ENCODE data around the gene ANXA3. TPM values are rescaled to one million over a fixed set of nuclear protein-coding genes. Genes with fewer than 3 reads are reported as not detected.
A peak's percentile ranks its signal among the peaks of the same experiment; 100 is the strongest.

ANXA3 gene
- total RNA-seq, 2 donors from 2014 or later, result 43.3 to 144 TPM

DNA sequence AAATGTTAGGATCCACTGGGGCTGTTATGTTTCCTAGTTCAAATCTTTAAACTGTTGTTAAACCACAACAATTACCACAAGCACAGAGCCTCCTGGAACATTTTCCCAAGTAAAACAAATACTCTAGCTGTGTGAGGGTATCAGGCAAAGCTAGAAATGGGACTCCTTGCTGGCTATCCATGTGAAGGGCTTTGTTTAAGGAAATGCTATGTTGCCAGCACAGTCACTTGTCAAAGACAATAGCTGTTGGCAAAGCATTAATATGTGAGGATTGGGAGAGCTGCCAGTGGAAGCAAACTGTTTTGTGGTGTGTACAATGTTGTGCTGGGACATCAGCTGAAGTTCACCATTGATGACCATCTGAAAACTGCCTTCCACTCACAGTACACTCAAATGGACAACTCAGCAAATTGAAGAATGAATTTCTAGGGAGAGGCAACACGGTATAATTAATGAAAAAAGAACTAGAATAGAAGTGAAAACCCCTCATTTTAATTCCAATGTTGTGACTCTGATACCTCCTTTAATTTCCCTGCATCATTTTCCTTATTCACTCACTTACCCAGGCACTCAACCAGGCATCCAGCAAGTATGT, 100.8 kb downstream of the ANXA3 start:
- TF ChIP-seq, protein P1, sequence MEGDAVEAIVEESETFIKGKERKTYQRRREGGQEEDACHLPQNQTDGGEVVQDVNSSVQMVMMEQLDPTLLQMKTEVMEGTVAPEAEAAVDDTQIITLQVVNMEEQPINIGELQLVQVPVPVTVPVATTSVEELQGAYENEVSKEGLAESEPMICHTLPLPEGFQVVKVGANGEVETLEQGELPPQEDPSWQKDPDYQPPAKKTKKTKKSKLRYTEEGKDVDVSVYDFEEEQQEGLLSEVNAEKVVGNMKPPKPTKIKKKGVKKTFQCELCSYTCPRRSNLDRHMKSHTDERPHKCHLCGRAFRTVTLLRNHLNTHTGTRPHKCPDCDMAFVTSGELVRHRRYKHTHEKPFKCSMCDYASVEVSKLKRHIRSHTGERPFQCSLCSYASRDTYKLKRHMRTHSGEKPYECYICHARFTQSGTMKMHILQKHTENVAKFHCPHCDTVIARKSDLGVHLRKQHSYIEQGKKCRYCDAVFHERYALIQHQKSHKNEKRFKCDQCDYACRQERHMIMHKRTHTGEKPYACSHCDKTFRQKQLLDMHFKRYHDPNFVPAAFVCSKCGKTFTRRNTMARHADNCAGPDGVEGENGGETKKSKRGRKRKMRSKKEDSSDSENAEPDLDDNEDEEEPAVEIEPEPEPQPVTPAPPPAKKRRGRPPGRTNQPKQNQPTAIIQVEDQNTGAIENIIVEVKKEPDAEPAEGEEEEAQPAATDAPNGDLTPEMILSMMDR (IDR thresholded peaks at IDR 0.05), result no peak
- no peak for TF ChIP-seq POLR2A (IDR thresholded peaks at IDR 0.05)
- TF ChIP-seq POLR2AphosphoS5 (IDR thresholded peaks at IDR 0.05), result peak; percentile 75
- Histone ChIP-seq H3K4me1 (replicated peaks) (no peaks in the 10 kb centered on the region), H3K9me3 (no peaks in the 10 kb centered on the region), H3K27ac (no peak overlapping the region), H3K27me3 (replicated peaks; ENCODE audit: insufficient read depth) (no peaks in the 10 kb centered on the region), H3K4me3 (no peak overlapping the region), H3K36me3 (no peaks in the 10 kb centered on the region)
- WGBS, result 42% methylated on average over 1 of the region's 1 CpG
- intact Hi-C loops (cut with DNase I), result no loop called here
- DNase-seq (ENCODE audit: low spot score), result peak; percentile 74

DNA sequence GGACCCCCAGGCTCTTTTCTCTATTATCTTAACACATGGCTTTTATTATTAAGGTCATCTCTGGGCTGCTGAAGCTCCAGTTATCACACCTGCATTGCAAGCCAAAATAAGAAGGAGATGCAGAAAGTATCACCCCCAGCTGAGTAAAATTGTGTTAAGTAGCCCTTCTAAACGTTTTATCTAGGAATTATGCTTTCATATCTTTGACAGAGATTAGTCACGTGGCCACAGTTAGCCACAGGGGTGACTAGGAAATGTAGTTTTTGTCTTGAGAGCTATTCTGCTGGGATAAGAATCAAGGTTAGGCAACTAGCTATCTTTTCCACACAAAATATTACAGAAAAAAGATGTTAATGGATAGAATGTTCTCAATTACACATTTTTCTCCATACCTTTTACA, 102.1 kb downstream of the ANXA3 start:
- H3K27me3 ChIP-seq (replicated peaks; ENCODE audit: insufficient read depth), result no peaks in the 10 kb centered on the region
- 46% methylated on average over 2 of the region's 2 CpGs for WGBS
- no peak overlapping the region for H3K4me3 ChIP-seq
- no peaks in the 10 kb centered on the region for H3K36me3 ChIP-seq
- no peak overlapping the region for H3K27ac ChIP-seq
- DNase-seq (ENCODE audit: low spot score), result no peak
- no peak for TF ChIP-seq POLR2AphosphoS5 (IDR thresholded peaks at IDR 0.05)
- TF ChIP-seq, protein P1 (IDR thresholded peaks at IDR 0.05), result no peak
- no peak for TF ChIP-seq POLR2A (IDR thresholded peaks at IDR 0.05)
- no peaks in the 10 kb centered on the region for H3K4me1 ChIP-seq (replicated peaks)
- H3K9me3 ChIP-seq, result no peaks in the 10 kb centered on the region
- intact Hi-C loops (cut with DNase I), result no loop called here

DNA sequence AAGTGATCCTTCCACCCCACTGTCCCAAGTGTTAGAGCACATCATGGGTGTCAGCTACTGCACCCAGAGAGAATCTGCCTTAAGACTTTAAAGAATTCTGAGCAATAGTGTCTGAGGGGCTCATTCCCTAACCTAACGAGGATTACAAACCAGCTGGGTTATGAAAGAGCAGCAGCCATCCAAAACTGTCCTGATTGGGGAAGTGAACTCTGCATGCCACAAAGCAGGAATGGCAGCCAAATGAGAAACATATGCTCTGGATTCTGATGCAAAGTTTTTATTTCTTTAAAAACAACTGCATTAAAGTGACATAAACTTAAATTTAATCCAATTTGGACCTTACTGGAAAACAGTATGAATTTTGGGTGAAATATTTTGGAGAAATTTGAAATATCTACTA, 103.2 kb downstream of the ANXA3 start:
- Histone ChIP-seq H3K27ac (no peak overlapping the region), H3K36me3 (no peaks in the 10 kb centered on the region), H3K4me1 (replicated peaks) (no peaks in the 10 kb centered on the region), H3K9me3 (no peaks in the 10 kb centered on the region), H3K4me3 (no peak overlapping the region), H3K27me3 (replicated peaks; ENCODE audit: insufficient read depth) (no peaks in the 10 kb centered on the region)
- TF ChIP-seq POLR2A (IDR thresholded peaks at IDR 0.05) (no peak), POLR2AphosphoS5 (IDR thresholded peaks at IDR 0.05) (no peak)
- TF ChIP-seq, protein P1 (IDR thresholded peaks at IDR 0.05), result no peak
- 63% methylated on average over 1 of the region's 1 CpG for WGBS
- intact Hi-C loops (cut with DNase I), result no loop called here
- no peak for DNase-seq (ENCODE audit: low spot score)

DNA sequence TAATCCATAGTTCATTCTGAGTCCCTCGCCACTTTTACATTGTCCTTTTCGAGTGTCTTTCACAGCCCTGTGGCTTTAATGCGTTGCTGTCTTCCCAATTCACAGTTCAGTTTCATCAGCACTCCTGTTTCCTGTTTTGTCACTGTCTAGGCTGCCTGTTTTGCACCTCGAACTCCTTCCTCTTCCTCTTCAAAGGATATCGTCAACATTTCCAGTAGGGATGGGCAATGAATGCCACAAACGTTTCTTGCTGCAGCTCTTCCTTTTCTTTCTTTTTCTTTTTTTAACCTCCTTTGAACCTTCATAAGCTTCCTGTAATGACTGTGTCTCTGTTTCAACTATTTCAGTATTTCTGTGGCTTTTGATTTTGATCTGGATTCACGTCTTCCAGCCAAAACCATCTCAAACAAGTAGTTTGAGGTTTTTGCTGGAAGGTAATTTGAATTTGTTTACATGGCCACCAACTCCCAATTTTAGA, 105.4 kb downstream of the ANXA3 start:
- no peak overlapping the region for H3K4me3 ChIP-seq
- no peak for DNase-seq (ENCODE audit: low spot score)
- H3K36me3 ChIP-seq, result no peaks in the 10 kb centered on the region
- TF ChIP-seq POLR2AphosphoS5 (IDR thresholded peaks at IDR 0.05) (no peak), POLR2A (IDR thresholded peaks at IDR 0.05) (no peak)
- TF ChIP-seq, protein P1 (IDR thresholded peaks at IDR 0.05), result no peak
- H3K9me3 ChIP-seq, result no peaks in the 10 kb centered on the region
- intact Hi-C loops (cut with DNase I), result no loop called here
- H3K4me1 ChIP-seq (replicated peaks), result no peaks in the 10 kb centered on the region
- H3K27me3 ChIP-seq (replicated peaks; ENCODE audit: insufficient read depth), result no peaks in the 10 kb centered on the region
- WGBS, result 63% methylated on average over 7 of the region's 7 CpGs
- no peak overlapping the region for H3K27ac ChIP-seq

DNA sequence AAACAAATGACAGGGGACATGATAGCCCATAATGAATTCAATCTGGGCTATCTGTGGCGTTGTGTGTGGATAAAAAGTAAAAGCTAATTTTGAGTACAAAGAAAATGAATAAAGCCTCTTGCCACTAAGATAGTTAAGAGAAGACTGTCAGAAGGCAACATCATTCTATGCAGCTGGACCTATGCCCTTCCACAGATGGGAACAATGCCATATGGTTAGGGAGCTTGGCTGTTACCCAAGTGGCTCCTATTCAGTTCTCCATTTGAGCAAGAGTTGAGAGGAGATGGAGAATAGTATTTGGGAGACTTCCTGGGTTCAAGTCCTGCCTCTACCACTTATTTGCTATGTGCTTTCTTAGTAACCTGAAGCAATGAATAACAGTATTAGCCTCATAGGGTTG, 107.7 kb downstream of the ANXA3 start:
- TF ChIP-seq POLR2AphosphoS5 (IDR thresholded peaks at IDR 0.05) (no peak), POLR2A (IDR thresholded peaks at IDR 0.05) (no peak)
- TF ChIP-seq, protein P1 (IDR thresholded peaks at IDR 0.05), result no peak
- no peak overlapping the region for H3K4me3 ChIP-seq
- H3K9me3 ChIP-seq, result no peaks in the 10 kb centered on the region
- no peak overlapping the region for H3K27ac ChIP-seq
- no peaks in the 10 kb centered on the region for H3K27me3 ChIP-seq (replicated peaks; ENCODE audit: insufficient read depth)
- intact Hi-C loops (cut with DNase I), result no loop called here
- no peak for DNase-seq (ENCODE audit: low spot score)
- no peaks in the 10 kb centered on the region for H3K36me3 ChIP-seq
- WGBS, result 84% methylated on average over 1 of the region's 1 CpG
- H3K4me1 ChIP-seq (replicated peaks), result no peaks in the 10 kb centered on the region
